AG09309 (cell line): ENCODE measurements around the gene TTF2.

Experiments
- DNase-seq: peaks from one replicate; pipeline ENCODE4 v3.0.0-alpha.2; 2010; ENCODE audit warnings: low read depth
- H3K4me3 ChIP-seq: 2 replicates; pipeline ENCODE4 v1.5.1; 2011; ENCODE audit warnings: mild to moderate bottlenecking, low read depth, low read length, moderate library complexity; ENCODE audit not compliant: control insufficient read depth
- CTCF ChIP-seq: IDR thresholded peaks from 2 replicates; pipeline ENCODE4 v1.5.1; 2011; ENCODE audit warnings: mild to moderate bottlenecking, low read depth, low read length, inconsistent platforms; ENCODE audit not compliant: insufficient read depth, control insufficient read depth; ENCODE audit errors: missing control alignments

Gene TTF2

GRCh38 chr1:117122330-117123025 is 62.4 kb downstream of the TTF2 start:
- TF ChIP-seq CTCF: no peak
- peak overlapping the region; percentile 72 for H3K4me3 ChIP-seq
- no peak for DNase-seq

- H3K4me3 ChIP-seq: no peak overlapping the region
- no peak for TF ChIP-seq CTCF
- no peak for DNase-seq
These were observed 63.1 kb downstream of the TTF2 start for GRCh38 chr1:117123274-117123673.

GRCh38 chr1:117124661-117125060 is 64.5 kb downstream of the TTF2 start:
- no peak for TF ChIP-seq CTCF
- no peak for DNase-seq
- no peak overlapping the region for H3K4me3 ChIP-seq

GRCh38 chr1:117127795-117128194 is 67.7 kb downstream of the TTF2 start:
- no peak for TF ChIP-seq CTCF
- H3K4me3 ChIP-seq: no peak overlapping the region
- no peak for DNase-seq

GRCh38 chr1:117128323-117129079 is 68.4 kb downstream of the TTF2 start:
- no peak overlapping the region for H3K4me3 ChIP-seq
- DNase-seq: no peak
- peak; percentile 36 for TF ChIP-seq CTCF

- no peak for TF ChIP-seq CTCF
- DNase-seq: no peak
- H3K4me3 ChIP-seq: no peak overlapping the region
These were observed 70.4 kb downstream of the TTF2 start for GRCh38 chr1:117130526-117130925.
